CD14-positive monocyte (primary cell): ENCODE results near the gene ZNF831. TPM values are rescaled to one million over a fixed set of nuclear protein-coding genes. Genes with fewer than 3 reads are reported as not detected.
A peak's percentile ranks its signal among the peaks of the same experiment; 100 is the strongest.

Experiments
- DNase-seq, 3 donors: peaks; one replicate each; pipeline ENCODE4 v3.0.0-alpha.2; 2011 to 2022
- H2AFZ ChIP-seq: 2 replicates; pipeline ENCODE4 v1.6.0; 2012; ENCODE audit warnings: mild to moderate bottlenecking, low read depth, low read length, inconsistent platforms; ENCODE audit not compliant: insufficient read depth, poor library complexity, severe bottlenecking
- H3K27ac ChIP-seq, 2 donors: 1 replicate in 1 of 2; 2 replicates in 1 of 2; pipeline ENCODE4 v1.5.1; 2012 to 2013; ENCODE audit warnings: low read length in 2 of 2, control low read depth in 1 of 2, inconsistent platforms in 1 of 2, low read depth in 1 of 2, mild to moderate bottlenecking in 1 of 2
- H3K27me3 ChIP-seq, 2 donors: one replicate each; pipeline versions ENCODE4 v1.6.0 to v1.6.1; 2011 to 2013; ENCODE audit warnings: low read length in 2 of 2; ENCODE audit not compliant: control insufficient read depth in 2 of 2, insufficient read depth in 2 of 2
- H3K36me3 ChIP-seq, 2 donors: replicated peaks in 1 of 2; 1 replicate in 1 of 2; 2 replicates in 1 of 2; pipeline versions ENCODE4 v1.5.1 to v1.6.1; 2012 to 2013; ENCODE audit warnings: low read length in 2 of 2, control low read depth in 1 of 2, inconsistent platforms in 1 of 2, mild to moderate bottlenecking in 1 of 2; ENCODE audit not compliant: insufficient read depth in 2 of 2, control insufficient read depth in 1 of 2
- H3K4me1 ChIP-seq, 2 donors: 1 replicate in 1 of 2; 2 replicates in 1 of 2; pipeline versions ENCODE4 v1.5.1 to v1.6.1; 2012 to 2013; ENCODE audit warnings: low read length in 2 of 2, control low read depth in 1 of 2, inconsistent platforms in 1 of 2, mild to moderate bottlenecking in 1 of 2, moderate library complexity in 1 of 2; ENCODE audit not compliant: insufficient read depth in 2 of 2, control insufficient read depth in 1 of 2
- H3K4me2 ChIP-seq: replicated peaks from 2 replicates; pipeline ENCODE3; 2012; ENCODE audit warnings: low read length, moderate library complexity, mild to moderate bottlenecking; ENCODE audit not compliant: poor library complexity, severe bottlenecking; ENCODE audit errors: extremely low read depth
- H3K4me3 ChIP-seq, 3 experiments: fragments of 200-600 bp in 1 of 3; sonication (generic) in 1 of 3; replicated peaks in 1 of 3; 1 replicate in 2 of 3; 2 replicates in 1 of 3; pipeline ENCODE4 v1.5.1; 2011 to 2013; ENCODE audit warnings: low read length in 3 of 3, mild to moderate bottlenecking in 3 of 3, control low read depth in 2 of 3, low read depth in 2 of 3, inconsistent platforms in 1 of 3, moderate library complexity in 1 of 3
- H3K79me2 ChIP-seq: 2 replicates; pipeline ENCODE4 v1.6.0; 2012; ENCODE audit warnings: mild to moderate bottlenecking, control low read depth, inconsistent platforms, low read length, moderate library complexity; ENCODE audit not compliant: insufficient read depth
- H3K9ac ChIP-seq: 2 replicates; pipeline ENCODE4 v1.6.0; 2017; ENCODE audit warnings: low read length, mild to moderate bottlenecking; ENCODE audit not compliant: insufficient read depth, poor library complexity, severe bottlenecking
- H3K9me3 ChIP-seq, 2 donors: replicated peaks in 1 of 2; 1 replicate in 1 of 2; 2 replicates in 1 of 2; pipeline versions ENCODE4 v1.5.1 to v1.6.1; 2012 to 2013; ENCODE audit warnings: low read length in 2 of 2, control low read depth in 1 of 2; ENCODE audit not compliant: control insufficient read depth in 1 of 2, insufficient read depth in 1 of 2
- H4K20me1 ChIP-seq: 2 replicates; pipeline ENCODE4 v1.6.0; 2012; ENCODE audit warnings: mild to moderate bottlenecking, low read length, control low read depth, moderate library complexity; ENCODE audit not compliant: insufficient read depth
- H3K27ac Mint-ChIP-seq, 7 donors: one replicate each; pipeline ENCODE4 v1.8.0; 2020; ENCODE audit warnings: mild to moderate bottlenecking in 7 of 7, mixed read lengths in 7 of 7, moderate library complexity in 6 of 7, inconsistent platforms in 2 of 7
- H3K27me3 Mint-ChIP-seq, 3 donors: one replicate each; pipeline ENCODE4 v1.8.0; 2021 to 2022; ENCODE audit warnings: low read depth in 3 of 3, mild to moderate bottlenecking in 3 of 3, mixed read lengths in 3 of 3, moderate library complexity in 3 of 3, inconsistent platforms in 1 of 3
- H3K36me3 Mint-ChIP-seq, 2 donors: one replicate each; pipeline ENCODE4 v1.8.0; 2020; ENCODE audit warnings: mixed read lengths in 2 of 2, inconsistent platforms in 1 of 2, mild to moderate bottlenecking in 1 of 2
- H3K4me1 Mint-ChIP-seq: one replicate; pipeline ENCODE4 v1.8.0; 2020; ENCODE audit warnings: mild to moderate bottlenecking, mixed read lengths
- H3K4me3 Mint-ChIP-seq, 2 donors: one replicate each; pipeline ENCODE4 v1.8.0; 2020; ENCODE audit warnings: mild to moderate bottlenecking in 2 of 2, mixed read lengths in 2 of 2, moderate library complexity in 1 of 2
- H3K9me3 Mint-ChIP-seq, 7 donors: one replicate each; pipeline ENCODE4 v1.8.0; 2020 to 2022; ENCODE audit warnings: mixed read lengths in 7 of 7, mild to moderate bottlenecking in 6 of 7, moderate library complexity in 6 of 7, inconsistent platforms in 2 of 7
- CTCF ChIP-seq: fragments of 200-600 bp; IDR thresholded peaks from one replicate; pipeline ENCODE4 v1.8.0; 2022; ENCODE audit warnings: antibody characterized with exemption, mild to moderate bottlenecking
- WGBS: methylation state at CpG from one replicate; pipeline ENCODE4 v1.1.5; 2013; ENCODE audit warnings: missing lambda C conversion rate; ENCODE audit not compliant: insufficient coverage; 5-methylcytosine and 5-hydroxymethylcytosine counted together
- intact Hi-C, 2 donors: fragments of 100-400 bp; cut with micrococcal nuclease; formaldehyde crosslinking; loops; one replicate each; pipeline versions ENCODE4 v1.15.0 to v1.15.1; 2023
- polyA plus RNA-seq, 3 donors: library from polyadenylated mRNA; depleted of rRNA in 1 of 3; unstranded in 2 of 3; stranded (reverse) in 1 of 3; fragments of 300-500 nt in 2 of 3; fragments of >200 nt in 1 of 3; fragmentation: Illumina TruSeq in 2 of 3; gene quantifications; 1 replicate in 2 of 3; 2 replicates in 1 of 3; pipeline ENCODE4 v1.2.3, GENCODE V29; 2012 to 2021

ZNF831 gene
- polyA plus RNA-seq, 3 donors: 0.03 to 0.09 TPM; not detected in 1

GRCh38 chr20:59125332-59125731 is 38.3 kb upstream of the ZNF831 start:
- H3K9ac ChIP-seq: no peak overlapping the region
- DNase-seq: no peak
- Mint-ChIP-seq H3K27me3 (peaks cover 10 to 18% (median 10%) of the 10 kb centered on the region in 3 donors), H3K27ac (peak overlapping the region in 1 of 7 donors; percentile 21), H3K4me3 (no peak overlapping the region), H3K36me3 (no peaks in the 10 kb centered on the region), H3K4me1 (peaks cover 23% of the 10 kb centered on the region), H3K9me3 (peaks cover 3 to 10% (median 6%) of the 10 kb centered on the region in 7 donors)
- peaks cover 0 to 4% of the 10 kb centered on the region in 2 donors for H3K9me3 ChIP-seq
- no peak for TF ChIP-seq CTCF
- no peaks in the 10 kb centered on the region for H3K36me3 ChIP-seq
- H3K4me2 ChIP-seq: no peak overlapping the region
- intact Hi-C loops: no loop called here
- H4K20me1 ChIP-seq: no peaks in the 10 kb centered on the region
- H3K4me1 ChIP-seq: peaks cover 7 to 20% of the 10 kb centered on the region in 2 donors
- 98% methylated on average over 5 of the region's 7 CpGs for WGBS
- no peak overlapping the region for H2AFZ ChIP-seq
- H3K27ac ChIP-seq: no peak overlapping the region
- peaks cover 0 to 2% of the 10 kb centered on the region in 2 donors for H3K27me3 ChIP-seq
- no peak overlapping the region for H3K4me3 ChIP-seq
- H3K79me2 ChIP-seq: no peaks in the 10 kb centered on the region

DNA sequence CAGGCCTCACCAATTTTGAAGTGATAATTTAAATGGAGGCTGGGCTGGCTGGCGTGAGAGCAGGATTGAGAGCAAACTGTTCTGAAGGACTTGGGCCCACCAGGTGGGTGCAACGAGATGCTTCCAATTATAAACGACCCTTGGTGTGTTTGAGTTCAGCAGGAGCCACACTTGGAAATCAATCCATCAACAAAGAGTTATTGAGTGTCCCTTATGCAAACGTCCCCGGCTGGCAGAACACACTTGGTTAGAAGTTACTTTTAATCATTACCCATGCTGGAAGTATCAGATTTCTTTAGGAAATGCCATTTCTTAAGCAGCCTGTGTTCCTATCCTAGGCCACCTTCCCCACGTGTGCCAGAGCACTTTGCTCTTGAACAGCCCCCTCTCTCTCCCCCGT is 37.8 kb upstream of the ZNF831 start:
- no peak for TF ChIP-seq CTCF
- Histone ChIP-seq H2AFZ (no peak overlapping the region), H3K79me2 (no peaks in the 10 kb centered on the region), H3K4me1 (peaks cover 2 to 15% of the 10 kb centered on the region in 2 donors), H3K27ac (no peak overlapping the region), H3K9ac (no peak overlapping the region), H3K36me3 (no peaks in the 10 kb centered on the region), H3K4me3 (no peak overlapping the region), H3K27me3 (peaks cover 0 to 2% of the 10 kb centered on the region in 2 donors), H3K9me3 (peaks cover 0 to 4% of the 10 kb centered on the region in 2 donors), H4K20me1 (no peaks in the 10 kb centered on the region), H3K4me2 (no peak overlapping the region)
- H3K27ac Mint-ChIP-seq: no peak overlapping the region
- no peaks in the 10 kb centered on the region for H3K36me3 Mint-ChIP-seq
- H3K27me3 Mint-ChIP-seq: peaks cover 10 to 18% (median 11%) of the 10 kb centered on the region in 3 donors
- WGBS: 83% methylated on average over 3 of the region's 7 CpGs
- no peak for DNase-seq
- H3K9me3 Mint-ChIP-seq: peaks cover 3 to 10% (median 6%) of the 10 kb centered on the region in 7 donors
- H3K4me1 Mint-ChIP-seq: peaks cover 18% of the 10 kb centered on the region
- no peak overlapping the region for H3K4me3 Mint-ChIP-seq
- intact Hi-C loops: no loop called here
